NCI-H2107 (cell line): Measurements from ENCODE around the gene KLF6.

Experiments used
- DNase-seq: peaks from one replicate; lab custom pipeline; 2025; lab: John Stamatoyannopoulos, UW

KLF6 gene

DNA sequence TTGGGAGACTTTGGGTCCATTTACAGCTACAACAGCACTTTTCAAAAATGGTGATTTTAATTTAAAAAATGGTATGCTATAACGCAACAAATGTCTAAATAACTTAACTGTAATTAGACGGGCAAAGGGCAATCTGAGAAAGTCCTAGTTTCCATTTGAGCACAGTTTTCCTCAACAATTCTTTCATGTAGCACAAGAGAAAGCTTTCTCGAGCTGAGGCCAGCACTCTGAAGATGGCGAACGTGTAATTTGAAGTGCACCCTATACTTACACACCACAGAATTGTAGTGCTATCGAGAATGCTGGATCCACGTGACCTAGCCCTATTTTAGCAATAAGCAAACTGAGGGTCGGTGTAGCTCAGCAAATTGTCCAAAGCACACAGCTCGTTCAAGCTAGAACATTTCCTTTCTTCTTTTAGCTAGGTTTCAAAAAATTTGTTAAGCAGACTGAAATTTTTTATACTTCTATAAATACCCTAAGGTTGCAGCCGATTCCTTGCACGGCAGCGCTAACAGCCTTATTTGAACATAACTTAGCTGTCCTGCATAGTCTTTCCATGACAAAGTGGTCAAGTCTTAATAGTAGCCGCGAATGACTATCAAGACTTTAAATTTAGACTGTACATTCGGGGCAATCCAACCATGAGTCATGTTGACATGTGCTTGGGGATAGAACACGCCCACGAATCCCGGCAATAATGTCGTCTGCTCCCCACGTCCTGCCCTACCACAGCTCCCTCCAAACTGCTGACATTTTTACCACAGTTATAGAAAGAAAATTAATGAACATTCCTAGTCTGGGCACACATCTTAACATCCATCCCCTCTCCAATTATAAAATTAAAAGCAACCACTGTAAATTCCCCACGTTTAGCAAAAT lies 10.0 kb downstream of the KLF6 start:
- no peak for DNase-seq

DNA sequence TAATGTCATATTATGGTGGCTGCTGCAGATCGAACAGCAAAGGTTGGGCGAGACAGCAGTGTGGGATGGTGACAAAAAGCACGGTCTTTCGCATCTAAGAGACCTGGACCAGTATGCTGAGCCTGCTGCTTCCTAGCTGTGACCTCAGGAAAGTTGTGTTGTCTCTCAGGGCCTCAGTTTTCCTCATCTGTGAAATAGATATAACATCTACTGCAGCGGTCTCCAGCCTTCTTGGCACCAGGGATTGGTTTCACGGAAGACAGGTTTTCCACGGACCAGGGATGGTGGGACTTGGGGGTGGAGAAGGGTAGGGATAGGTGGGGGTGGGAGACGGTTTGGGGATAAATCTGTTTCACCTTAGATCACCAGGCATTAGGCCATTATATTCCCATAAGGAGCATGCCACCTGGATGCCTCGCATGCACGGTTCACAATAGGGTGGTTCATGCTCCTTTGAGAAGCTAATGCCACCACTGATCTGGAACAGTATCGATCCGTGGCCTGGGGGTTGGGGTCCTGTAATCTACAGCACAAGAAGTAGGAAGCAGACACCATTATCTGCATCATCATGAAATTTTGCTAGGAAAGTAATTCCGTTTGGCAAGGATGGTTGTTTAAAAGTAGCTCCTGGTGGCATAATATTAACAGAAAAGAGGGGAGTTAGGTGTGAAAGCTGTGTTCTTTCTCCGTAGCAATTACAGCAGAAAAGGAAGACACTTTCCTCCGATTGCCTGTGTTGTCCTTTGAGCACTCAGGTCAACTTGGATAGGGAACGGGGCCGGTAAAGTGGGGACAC lies 10.8 kb downstream of the KLF6 start:
- DNase-seq = no peak

DNA sequence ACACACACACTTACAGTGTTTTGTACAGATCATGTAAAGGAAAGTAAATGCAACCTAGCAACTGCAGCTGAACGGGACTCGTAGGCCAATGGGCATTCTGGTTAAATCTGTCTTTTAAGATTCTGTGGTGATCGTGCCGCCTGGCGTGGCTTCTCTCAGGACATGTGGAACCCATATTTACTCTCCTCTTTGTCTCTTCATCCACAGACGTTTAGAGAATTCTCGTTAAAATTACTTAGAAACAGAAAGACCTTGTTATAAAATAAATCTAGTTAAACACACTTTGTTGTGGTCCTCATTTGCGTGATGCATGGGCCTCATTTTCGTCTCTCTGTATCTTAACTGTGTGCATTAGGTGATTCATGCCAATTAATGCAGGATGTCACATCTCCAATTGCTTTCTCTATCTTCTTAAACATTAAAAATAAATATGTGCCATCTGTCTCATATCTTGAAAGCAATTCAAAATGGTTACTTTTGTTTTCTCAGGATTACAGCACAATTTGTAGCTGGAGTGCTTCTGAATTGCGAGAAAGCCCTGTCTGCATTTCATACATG lies 11.5 kb downstream of the KLF6 start:
- no peak for DNase-seq

GRCh38 chr10:3772361-3773171 lies 12.4 kb downstream of the KLF6 start:
- no peak for DNase-seq

DNA sequence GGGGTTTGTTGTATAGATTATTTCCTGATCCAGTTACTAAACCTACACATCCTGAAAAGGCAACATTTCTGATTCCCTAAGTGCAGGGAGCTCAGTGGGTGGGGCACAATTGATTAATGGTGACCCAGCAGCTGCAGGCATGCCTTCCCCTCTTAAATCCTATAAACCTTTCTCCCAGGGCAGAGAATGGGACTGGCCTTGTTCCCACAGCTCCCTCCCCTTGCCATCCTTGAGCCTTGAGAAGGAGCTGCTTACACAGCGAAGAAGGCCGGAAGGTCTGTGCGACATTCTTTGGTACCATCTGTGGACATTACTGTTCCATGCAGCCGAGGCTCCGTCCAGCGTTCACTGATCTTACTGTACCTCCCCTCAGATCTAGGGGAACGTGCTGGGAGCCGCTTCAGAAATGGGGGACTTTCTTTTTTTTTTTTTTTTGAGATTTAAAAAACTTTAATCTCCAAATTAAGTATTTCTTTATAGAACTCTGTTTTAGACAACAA lies 14.3 kb downstream of the KLF6 start:
- no peak for DNase-seq

GRCh38 chr10:3769556-3769955 lies 15.5 kb downstream of the KLF6 start:
- no peak for DNase-seq

DNA sequence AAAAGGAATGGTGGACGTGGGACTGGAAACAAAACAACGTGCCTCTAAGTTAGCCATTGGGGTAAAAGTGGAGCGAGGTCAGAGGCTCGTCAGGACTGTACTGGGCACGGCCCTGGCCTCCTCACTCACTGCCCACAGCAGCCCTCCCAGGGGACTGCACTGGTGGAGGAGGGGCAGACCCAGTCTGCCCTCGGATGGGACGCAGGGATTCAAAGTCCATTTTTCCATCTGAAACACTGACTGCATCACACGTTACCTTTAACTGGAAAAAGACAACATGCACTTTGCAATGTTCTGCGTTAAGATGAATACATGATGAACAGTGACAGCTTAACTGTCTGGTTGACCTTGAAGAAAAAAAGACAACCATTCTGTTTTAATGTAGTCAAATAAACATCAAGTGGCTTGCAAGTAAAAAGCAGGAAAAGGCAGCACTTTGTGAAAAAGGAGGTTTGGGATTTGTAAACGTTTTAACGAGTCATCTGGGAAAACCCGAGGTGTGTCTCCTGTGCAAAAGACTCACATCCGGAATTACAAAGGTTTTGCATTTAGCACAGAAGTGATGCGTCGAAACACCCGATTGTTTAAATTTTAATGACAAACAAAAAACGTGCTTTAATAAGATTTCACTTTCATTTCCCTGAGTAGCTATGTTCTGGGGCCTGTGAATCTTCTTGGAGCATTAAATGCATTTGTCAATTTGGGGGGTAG lies 18.8 kb downstream of the KLF6 start:
- DNase-seq = no peak

DNA sequence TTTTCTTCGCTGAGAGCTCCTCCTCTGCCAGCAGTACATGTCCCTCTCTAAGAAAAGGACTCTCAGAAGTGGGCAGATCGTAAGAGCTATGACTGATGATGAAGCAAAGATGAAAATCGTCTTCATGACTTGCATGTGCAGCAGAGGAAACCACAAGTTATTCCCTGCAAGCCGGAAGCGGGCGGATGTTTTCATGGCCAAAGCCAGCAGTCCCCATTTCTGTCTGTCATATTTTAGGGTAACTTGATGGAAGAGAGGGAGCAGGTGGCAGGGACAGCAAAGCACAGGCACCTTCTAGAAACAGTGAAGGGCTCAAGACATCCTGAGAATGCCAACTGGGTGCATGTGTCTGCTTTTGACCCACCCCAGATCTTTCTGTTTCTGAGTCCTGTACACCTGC lies 19.9 kb downstream of the KLF6 start:
- DNase-seq = no peak

DNA sequence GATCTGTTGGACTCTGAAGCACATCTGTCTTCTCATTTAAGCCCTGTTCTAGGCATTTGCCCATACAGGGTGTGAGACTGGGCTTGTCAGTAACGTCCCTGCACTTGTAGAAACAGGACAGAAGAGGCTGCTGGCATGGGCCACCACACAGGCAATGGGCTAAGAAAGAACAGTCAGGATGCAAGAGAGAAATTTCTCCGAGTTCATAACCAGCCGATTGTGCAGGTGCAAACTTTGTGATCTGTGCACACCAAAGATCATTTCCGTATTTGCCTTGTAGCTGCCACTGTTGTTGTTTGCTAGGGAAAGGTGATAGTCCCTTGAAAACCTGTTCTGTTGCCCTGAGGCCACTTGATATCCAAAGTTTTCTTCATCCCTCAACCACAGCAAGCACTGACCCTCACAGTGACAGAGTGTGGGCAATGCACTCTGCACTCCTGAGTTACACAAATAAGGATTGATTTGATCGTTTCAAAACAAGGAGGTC lies 20.3 kb downstream of the KLF6 start:
- DNase-seq = no peak

- DNase-seq = no peak
These were observed 21.0 kb downstream of the KLF6 start for GRCh38 chr10:3763852-3764625.

DNA sequence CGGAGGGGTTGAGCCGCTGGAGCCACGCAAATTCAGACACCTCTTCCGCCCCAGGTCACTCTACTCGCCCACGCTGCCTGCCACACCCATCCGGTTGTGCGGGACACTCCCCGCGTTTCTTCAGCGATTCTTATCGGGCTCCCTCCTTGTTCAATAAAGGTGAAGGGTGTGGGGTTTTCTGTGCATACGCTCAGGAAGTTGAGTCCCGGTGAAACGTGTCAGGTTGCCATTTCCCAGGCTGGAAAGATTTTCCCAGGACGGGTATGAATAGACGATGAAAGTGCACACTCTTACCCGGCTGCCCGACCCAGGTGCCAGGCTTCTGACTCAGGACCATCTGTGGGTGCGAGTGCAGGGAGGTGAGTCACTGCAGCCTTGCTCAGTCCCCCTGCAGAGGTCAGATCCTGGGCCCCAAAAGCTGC lies 22.0 kb downstream of the KLF6 start:
- no peak for DNase-seq

- no peak for DNase-seq
These were observed 22.7 kb downstream of the KLF6 start for GRCh38 chr10:3762309-3762708.

DNA sequence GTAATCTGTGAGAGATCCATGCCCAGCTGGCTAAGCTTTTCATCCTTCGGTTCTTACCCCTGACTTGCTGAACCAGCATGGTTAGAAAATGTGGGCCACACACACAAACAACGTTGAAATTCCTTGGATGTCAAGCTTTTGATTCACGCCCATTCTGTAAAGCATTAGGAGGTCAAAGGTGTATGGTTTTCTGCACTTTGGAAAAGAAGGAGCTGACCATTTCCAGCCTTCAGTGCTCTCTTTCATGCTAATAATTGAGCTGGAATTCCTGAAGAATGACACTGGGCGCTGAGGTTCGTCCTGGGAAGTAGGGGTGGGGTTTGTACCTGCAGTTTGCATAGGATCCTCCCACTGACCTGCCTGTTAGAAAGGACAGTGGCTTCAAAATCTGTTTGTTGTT lies 23.1 kb downstream of the KLF6 start:
- no peak for DNase-seq

GRCh38 chr10:3761021-3761686 lies 23.9 kb downstream of the KLF6 start:
- no peak for DNase-seq

DNA sequence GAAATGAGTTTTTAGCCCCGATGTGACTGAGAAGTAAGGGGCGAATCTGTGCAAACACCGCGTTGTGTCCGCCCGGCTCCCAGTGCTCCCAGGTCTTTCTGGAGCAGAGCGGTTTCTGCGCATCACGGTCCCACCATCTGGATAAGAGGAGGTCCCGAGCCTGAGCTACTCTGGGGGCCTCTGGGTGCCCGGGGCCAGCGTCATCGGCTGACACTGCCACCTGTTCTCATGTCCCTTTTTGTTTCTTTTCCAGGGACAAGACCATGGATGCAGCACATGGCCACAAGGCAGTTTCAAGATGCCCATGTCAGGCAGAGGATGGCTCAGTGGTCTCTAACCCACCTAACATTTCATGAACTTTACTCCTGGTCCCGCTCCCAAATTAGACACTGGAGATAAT lies 24.9 kb downstream of the KLF6 start:
- no peak for DNase-seq

DNA sequence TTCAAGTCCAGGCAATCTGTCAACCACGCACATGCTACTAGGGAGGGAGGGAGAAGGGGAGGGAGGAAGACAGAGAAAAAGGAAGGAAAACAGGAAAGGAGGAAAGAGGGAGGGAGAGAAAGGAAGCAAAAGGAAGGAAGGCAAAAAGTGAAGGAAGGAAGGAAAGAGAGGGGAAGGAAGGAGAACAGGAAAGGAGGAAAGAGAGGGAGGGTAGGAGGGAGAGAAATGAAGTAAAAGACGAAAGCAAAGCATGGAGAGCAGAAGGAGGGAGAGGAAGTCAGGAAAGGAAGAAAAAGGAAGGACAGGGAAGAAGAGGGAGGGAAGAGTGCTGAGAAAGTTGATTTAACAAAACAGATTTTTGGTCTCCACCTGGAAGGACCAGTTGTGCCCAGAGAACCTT lies 25.6 kb downstream of the KLF6 start:
- no peak for DNase-seq

DNA sequence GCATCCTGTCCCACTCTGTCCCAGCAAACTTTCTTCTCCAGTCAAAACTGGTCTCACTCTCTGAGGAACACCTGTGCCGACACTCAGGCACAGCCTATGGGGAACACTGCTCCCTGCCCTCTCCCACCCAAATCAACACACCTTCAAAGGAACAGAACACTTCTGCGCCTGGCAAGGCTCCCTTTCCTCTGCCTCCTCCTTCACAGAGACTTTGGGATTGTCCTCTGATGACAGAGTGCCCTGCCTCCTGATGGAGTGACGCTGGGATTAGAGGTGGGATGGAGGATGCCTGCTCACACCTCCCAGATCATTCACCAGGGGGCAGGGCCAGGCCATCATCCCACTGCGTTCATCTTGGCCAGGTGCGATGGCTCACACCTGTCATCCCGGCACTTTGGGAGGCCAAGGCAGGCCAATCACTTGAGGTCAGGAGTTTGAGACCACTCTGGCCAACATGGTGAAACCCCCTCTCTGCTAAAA lies 26.5 kb downstream of the KLF6 start:
- no peak for DNase-seq

- no peak for DNase-seq
These were observed 27.1 kb downstream of the KLF6 start for GRCh38 chr10:3757638-3758490.

GRCh38 chr10:3757250-3757637 lies 27.8 kb downstream of the KLF6 start:
- DNase-seq = no peak
